HepG2 (cell line): ENCODE measurements around the gene GALNT11.

ENCODE experiments used
- CSRNP1 ChIP-seq: sonication (generic); formaldehyde crosslinking; IDR thresholded peaks from 2 replicates; pipeline ENCODE4 v1.8.1; 2023; ENCODE audit warnings: mild to moderate bottlenecking, missing genetic modification reagents
- EP300 ChIP-seq, 3 experiments: sonication (generic) in 1 of 3; formaldehyde crosslinking in 1 of 3; IDR thresholded peaks; 2 replicates each; pipeline versions ENCODE4 v1.5.1 to v1.6.1; 2011 to 2020; ENCODE audit warnings: low read depth in 2 of 3, low read length in 2 of 3, borderline replicate concordance in 1 of 3, improper control_type of control experiment in 1 of 3, mild to moderate bottlenecking in 1 of 3, missing genetic modification reagents in 1 of 3, moderate library complexity in 1 of 3
- EZH2 ChIP-seq: conservative IDR thresholded peaks from 2 replicates; pipeline ENCODE4 v1.6.1; 2012; ENCODE audit warnings: mild to moderate bottlenecking, low read depth, low read length, moderate library complexity
- SRF ChIP-seq: IDR thresholded peaks from 2 replicates; pipeline ENCODE4 v1.6.1; 2011; ENCODE audit warnings: mild to moderate bottlenecking, low read depth, low read length, moderate library complexity
- ZNF263 ChIP-seq: sonication (generic); formaldehyde crosslinking; IDR thresholded peaks from 2 replicates; pipeline ENCODE4 v1.4.0; 2020; ENCODE audit warnings: missing genetic modification reagents
- ZNF282 ChIP-seq: fragments of 450-650 bp; IDR thresholded peaks from 2 replicates; pipeline ENCODE4 v1.6.1; 2018; ENCODE audit not compliant: partially characterized antibody
- ZNF766 ChIP-seq: sonication (generic); formaldehyde crosslinking; IDR thresholded peaks from 2 replicates; pipeline ENCODE4 v1.5.0; 2020; ENCODE audit warnings: missing genetic modification reagents, borderline replicate concordance
- TF ChIP-seq, protein P1 (sequence below): IDR thresholded peaks from 2 replicates; pipeline ENCODE4 v1.6.1; 2012; ENCODE audit warnings: inconsistent platforms

GRCh38 chr7:152076940-152077933 lies 51.8 kb downstream of the GALNT11 start:
- TF ChIP-seq SRF, result no peak
- TF ChIP-seq ZNF766 (CRISPR knock-in tag), result no peak
- TF ChIP-seq, protein P1, sequence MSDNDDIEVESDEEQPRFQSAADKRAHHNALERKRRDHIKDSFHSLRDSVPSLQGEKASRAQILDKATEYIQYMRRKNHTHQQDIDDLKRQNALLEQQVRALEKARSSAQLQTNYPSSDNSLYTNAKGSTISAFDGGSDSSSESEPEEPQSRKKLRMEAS, result no peak
- TF ChIP-seq ZNF282, result no peak
- TF ChIP-seq ZNF263 (CRISPR knock-in tag), result no peak
- no peak for TF ChIP-seq CSRNP1
- TF ChIP-seq EP300 (IDR thresholded peaks at IDR 0.05; ENCODE audit: low read depth in 2 of 2, low read length in 2 of 2), result no peak
- no peak for TF ChIP-seq EP300 (CRISPR knock-in tag; IDR thresholded peaks at IDR 0.05; ENCODE audit: borderline replicate concordance)
- TF ChIP-seq EZH2, result no peak
